Neuronal stem cell (in vitro differentiated cells): ENCODE results near the gene BLTP3B.

Experiments used
- DNase-seq: peaks from one replicate; pipeline ENCODE4 v3.0.0-alpha.2; 2013; ENCODE audit warnings: low spot score
- H2AFZ ChIP-seq: one replicate; pipeline ENCODE4 v1.6.1; 2013; ENCODE audit warnings: mild to moderate bottlenecking, low read length, inconsistent platforms
- H2AK5ac ChIP-seq: 2 replicates; pipeline ENCODE4 v1.6.1; 2013; ENCODE audit warnings: low read depth, mild to moderate bottlenecking, inconsistent platforms, low read length, moderate library complexity, mixed read lengths
- H2BK120ac ChIP-seq: 2 replicates; pipeline ENCODE4 v1.6.1; 2013; ENCODE audit warnings: low read depth, mild to moderate bottlenecking, inconsistent platforms, low read length, moderate library complexity, mixed read lengths
- H2BK12ac ChIP-seq: one replicate; pipeline ENCODE4 v1.6.1; 2013; ENCODE audit warnings: low read length, inconsistent platforms
- H2BK15ac ChIP-seq: 2 replicates; pipeline ENCODE4 v1.6.1; 2013; ENCODE audit warnings: mild to moderate bottlenecking, low read length, inconsistent platforms, mixed read lengths
- H2BK5ac ChIP-seq: one replicate; pipeline ENCODE4 v1.6.1; 2013; ENCODE audit warnings: inconsistent platforms, mild to moderate bottlenecking, low read length, moderate library complexity
- H3K14ac ChIP-seq: one replicate; pipeline ENCODE4 v1.6.1; 2013; ENCODE audit warnings: low read length, inconsistent platforms
- H3K18ac ChIP-seq: 2 replicates; pipeline ENCODE4 v1.6.1; 2013; ENCODE audit warnings: low read length, inconsistent platforms
- H3K23ac ChIP-seq: 2 replicates; pipeline ENCODE4 v1.6.1; 2013; ENCODE audit warnings: low read depth, mild to moderate bottlenecking, mixed read lengths, low read length, inconsistent platforms; ENCODE audit not compliant: poor library complexity
- H3K27ac ChIP-seq: replicated peaks from 3 replicates; pipeline ENCODE4 v1.5.1; 2013; ENCODE audit warnings: low read length, inconsistent platforms
- H3K27me3 ChIP-seq, 3 experiments: 2 replicates each; pipeline ENCODE4 v1.6.1; 2013; ENCODE audit warnings: low read length in 3 of 3, mild to moderate bottlenecking in 2 of 3, inconsistent platforms in 1 of 3, low read depth in 1 of 3, mixed read lengths in 1 of 3, moderate library complexity in 1 of 3; ENCODE audit not compliant: control insufficient read depth in 3 of 3, insufficient read depth in 3 of 3
- H3K36me3 ChIP-seq, 2 donors: replicated peaks in 1 of 2; 2 replicates each; pipeline ENCODE4 v1.6.1; 2013; ENCODE audit warnings: low read length in 2 of 2; ENCODE audit not compliant: control insufficient read depth in 2 of 2, insufficient read depth in 2 of 2
- H3K4ac ChIP-seq: 2 replicates; pipeline ENCODE4 v1.6.1; 2013; ENCODE audit warnings: inconsistent platforms, mild to moderate bottlenecking, low read length, moderate library complexity
- H3K4me1 ChIP-seq, 2 donors: 1 replicate in 1 of 2; 2 replicates in 1 of 2; pipeline ENCODE4 v1.6.1; 2013; ENCODE audit warnings: low read length in 2 of 2, low read depth in 1 of 2; ENCODE audit not compliant: control insufficient read depth in 2 of 2, insufficient read depth in 1 of 2
- H3K4me2 ChIP-seq: one replicate; pipeline ENCODE4 v1.6.1; 2013; ENCODE audit warnings: mild to moderate bottlenecking, low read length, inconsistent platforms; ENCODE audit not compliant: insufficient read depth, poor library complexity, severe bottlenecking
- H3K4me3 ChIP-seq, 2 donors: 2 replicates each; pipeline ENCODE4 v1.5.1; 2013; ENCODE audit warnings: low read length in 2 of 2, mild to moderate bottlenecking in 2 of 2, inconsistent platforms in 1 of 2, moderate library complexity in 1 of 2
- H3K79me1 ChIP-seq: one replicate; pipeline ENCODE4 v1.6.1; 2013; ENCODE audit warnings: low read depth, mild to moderate bottlenecking, inconsistent platforms, low read length, moderate library complexity
- H3K9ac ChIP-seq: one replicate; pipeline ENCODE4 v1.6.1; 2013; ENCODE audit warnings: mild to moderate bottlenecking, low read depth, low read length, inconsistent platforms; ENCODE audit not compliant: poor library complexity
- H3K9me3 ChIP-seq, 2 donors: replicated peaks in 1 of 2; 2 replicates each; pipeline versions ENCODE3 to v1.6.1; 2013; ENCODE audit warnings: low read length in 2 of 2, mild to moderate bottlenecking in 2 of 2, inconsistent platforms in 1 of 2, low read depth in 1 of 2, mixed read lengths in 1 of 2, moderate library complexity in 1 of 2; ENCODE audit not compliant: control insufficient read depth in 2 of 2, insufficient read depth in 1 of 2
- H4K8ac ChIP-seq: one replicate; pipeline ENCODE4 v1.6.1; 2013; ENCODE audit warnings: low read depth, mild to moderate bottlenecking, inconsistent platforms, low read length, moderate library complexity
- H4K91ac ChIP-seq: one replicate; pipeline ENCODE4 v1.6.1; 2013; ENCODE audit warnings: low read length, low read depth, mild to moderate bottlenecking, inconsistent platforms; ENCODE audit not compliant: poor library complexity
- WGBS, 2 donors: extraction: QIAGEN DNeasy Blood & Tissue Kit; methylation state at CpG; one replicate each; pipeline ENCODE4 v1.1.7; 2013; ENCODE audit warnings: missing lambda C conversion rate in 2 of 2, mixed read lengths in 1 of 2; ENCODE audit not compliant: insufficient read length in 2 of 2, insufficient replicate concordance in 1 of 2; ENCODE audit errors: extremely low coverage in 2 of 2; 5-methylcytosine and 5-hydroxymethylcytosine counted together

Gene BLTP3B

GRCh38 chr12:100114574-100114973 is 28.1 kb downstream of the BLTP3B start:
- Histone ChIP-seq H3K4me3 (no peak overlapping the region), H3K23ac (no peak overlapping the region), H2BK12ac (no peak overlapping the region), H2AK5ac (no peak overlapping the region), H3K4me2 (no peak overlapping the region), H3K36me3 (peaks cover 0 to 7% of the 10 kb centered on the region in 2 donors), H3K14ac (no peak overlapping the region), H3K9ac (no peak overlapping the region), H4K91ac (no peak overlapping the region), H3K4me1 (no peaks in the 10 kb centered on the region), H3K27ac (no peak overlapping the region), H3K79me1 (no peaks in the 10 kb centered on the region), H4K8ac (no peak overlapping the region), H2AFZ (no peak overlapping the region), H2BK5ac (no peak overlapping the region), H3K9me3 (no peaks in the 10 kb centered on the region), H3K18ac (no peak overlapping the region), H2BK15ac (no peak overlapping the region), H2BK120ac (no peak overlapping the region), H3K27me3 (no peaks in the 10 kb centered on the region), H3K4ac (no peak overlapping the region)
- no peak for DNase-seq

- H3K27me3 ChIP-seq, result no peaks in the 10 kb centered on the region
- no peak overlapping the region for H2BK120ac ChIP-seq
- H3K4ac ChIP-seq, result no peak overlapping the region
- no peak overlapping the region for H3K27ac ChIP-seq
- no CpG with 5 or more reads among the region's 4 CpGs for WGBS, 2 donors
- no peak overlapping the region for H3K9ac ChIP-seq
- H4K91ac ChIP-seq, result no peak overlapping the region
- no peak overlapping the region for H2BK15ac ChIP-seq
- H2BK5ac ChIP-seq, result no peak overlapping the region
- no peak for DNase-seq
- H3K9me3 ChIP-seq, result peaks cover 2 to 5% of the 10 kb centered on the region in 2 donors
- H2AK5ac ChIP-seq, result no peak overlapping the region
- H2BK12ac ChIP-seq, result no peak overlapping the region
- H3K18ac ChIP-seq, result no peak overlapping the region
- no peak overlapping the region for H3K4me3 ChIP-seq
- H3K36me3 ChIP-seq, result peaks cover 0 to 15% of the 10 kb centered on the region in 2 donors
- no peaks in the 10 kb centered on the region for H3K4me1 ChIP-seq
- no peak overlapping the region for H3K23ac ChIP-seq
- H3K14ac ChIP-seq, result no peak overlapping the region
- H2AFZ ChIP-seq, result no peak overlapping the region
- H3K4me2 ChIP-seq, result no peak overlapping the region
- H3K79me1 ChIP-seq, result no peaks in the 10 kb centered on the region
- no peak overlapping the region for H4K8ac ChIP-seq
Measured at GRCh38 chr12:100110276-100110675, 32.4 kb downstream of the BLTP3B start.

- no peak overlapping the region for H2AFZ ChIP-seq
- no peaks in the 10 kb centered on the region for H3K27me3 ChIP-seq
- no peak overlapping the region for H3K14ac ChIP-seq
- DNase-seq, result no peak
- no peak overlapping the region for H4K8ac ChIP-seq
- no peaks in the 10 kb centered on the region for H3K4me1 ChIP-seq
- no peak overlapping the region for H3K27ac ChIP-seq
- no peak overlapping the region for H3K4me3 ChIP-seq
- H3K18ac ChIP-seq, result no peak overlapping the region
- H2BK5ac ChIP-seq, result no peak overlapping the region
- no peak overlapping the region for H2AK5ac ChIP-seq
- H3K9ac ChIP-seq, result no peak overlapping the region
- no peak overlapping the region for H3K23ac ChIP-seq
- H3K79me1 ChIP-seq, result no peaks in the 10 kb centered on the region
- H4K91ac ChIP-seq, result no peak overlapping the region
- no peak overlapping the region for H2BK15ac ChIP-seq
- no peak overlapping the region for H3K4me2 ChIP-seq
- peaks cover 2 to 5% of the 10 kb centered on the region in 2 donors for H3K9me3 ChIP-seq
- no peak overlapping the region for H3K4ac ChIP-seq
- no CpG with 5 or more reads among the region's 6 CpGs for WGBS, 2 donors
- peaks cover 0 to 21% of the 10 kb centered on the region in 2 donors for H3K36me3 ChIP-seq
- H2BK12ac ChIP-seq, result no peak overlapping the region
- H2BK120ac ChIP-seq, result no peak overlapping the region
Measured at GRCh38 chr12:100106861-100107260, 35.8 kb downstream of the BLTP3B start.

- no peak overlapping the region for H3K4me3 ChIP-seq
- H3K9ac ChIP-seq, result no peak overlapping the region
- no peak overlapping the region for H2BK5ac ChIP-seq
- H3K4ac ChIP-seq, result no peak overlapping the region
- H3K4me1 ChIP-seq, result no peaks in the 10 kb centered on the region
- H4K91ac ChIP-seq, result no peak overlapping the region
- H3K4me2 ChIP-seq, result no peak overlapping the region
- no peak overlapping the region for H3K23ac ChIP-seq
- no peak overlapping the region for H2BK12ac ChIP-seq
- no peak overlapping the region for H2BK15ac ChIP-seq
- H3K18ac ChIP-seq, result no peak overlapping the region
- no peak overlapping the region for H4K8ac ChIP-seq
- peaks cover 2 to 5% of the 10 kb centered on the region in 2 donors for H3K9me3 ChIP-seq
- H3K27me3 ChIP-seq, result no peaks in the 10 kb centered on the region
- H2AK5ac ChIP-seq, result no peak overlapping the region
- no peak for DNase-seq
- H3K27ac ChIP-seq, result no peak overlapping the region
- peaks cover 0 to 28% of the 10 kb centered on the region in 2 donors for H3K36me3 ChIP-seq
- no peak overlapping the region for H3K14ac ChIP-seq
- no peak overlapping the region for H2AFZ ChIP-seq
- H3K79me1 ChIP-seq, result no peaks in the 10 kb centered on the region
- H2BK120ac ChIP-seq, result no peak overlapping the region
- no CpG with 5 or more reads among the region's 4 CpGs for WGBS, 2 donors
Measured at GRCh38 chr12:100105661-100106060, 37.0 kb downstream of the BLTP3B start.
